K562 (cell line): ENCODE data around the gene NCOR2. TPM values are rescaled to one million over a fixed set of nuclear protein-coding genes. Genes with fewer than 3 reads are reported as not detected.

Experiments
- ATAC-seq: fragments of 200-7000 bp; cut with Tn5 transposase; 3 replicates; pipeline ENCODE4 v1.9.1; 2020; ENCODE audit warnings: moderate library complexity
- BruUV-seq: library from RNA; stranded (reverse); fragments of 400-500 nt; replicated peaks from 2 replicates; lab custom pipeline; 2021; lab: Mats Ljungman, UMichigan
- CTCF ChIA-PET: fragments of 300-600 bp; formaldehyde crosslinking; extraction: SDS; loops from one replicate; lab custom pipeline; 2021; ENCODE audit warnings: low intra/inter-chr PET ratio; lab: Yijun Ruan, JAX
- POLR2A ChIA-PET: fragments of 300-600, 350-650 bp; sonication (Branson Sonifier 250); formaldehyde crosslinking; extraction: SDS; loops from one replicate; lab custom pipeline; 2021; ENCODE audit warnings: antibody characterized with exemption, inconsistent platforms; lab: Yijun Ruan, JAX
- DNase-seq, 4 experiments: peaks; one replicate each; pipeline versions ENCODE4 v3.0.0 to v3.0.0-alpha.2; 2011 to 2018; ENCODE audit warnings: low spot score in 3 of 4, mixed read lengths in 3 of 4; ENCODE audit errors: extremely low read depth in 1 of 4
- FAIRE-seq: peaks from 2 replicates; lab custom pipeline; 2011; peaks lifted over from hg19 to GRCh38; lab: Jason Lieb, UNC
- H2AFZ ChIP-seq: 2 replicates; pipeline ENCODE4 v1.6.0; 2011; ENCODE audit warnings: low read depth, low read length, control low read depth, inconsistent platforms
- H3K27ac ChIP-seq: fragments of 200-600 bp; 3 replicates; pipeline ENCODE4 v1.8.0; 2011; ENCODE audit warnings: low read depth, mild to moderate bottlenecking, control low read depth, inconsistent platforms, low read length, moderate library complexity, mixed read lengths; ENCODE audit errors: extremely low read depth
- H3K27me3 ChIP-seq, 2 experiments: fragments of 300-600 bp in 1 of 2; 2 replicates in 1 of 2; 3 replicates in 1 of 2; pipeline versions ENCODE4 v1.6.0 to v1.8.0; 2011; ENCODE audit warnings: inconsistent platforms in 2 of 2, low read length in 2 of 2, mild to moderate bottlenecking in 1 of 2, mixed read lengths in 1 of 2, moderate library complexity in 1 of 2; ENCODE audit not compliant: control insufficient read depth in 2 of 2, insufficient read depth in 2 of 2
- H3K36me3 ChIP-seq: fragments of 300-600 bp; 3 replicates; pipeline ENCODE4 v1.8.0; 2011; ENCODE audit warnings: mild to moderate bottlenecking, low read length, inconsistent platforms; ENCODE audit not compliant: control insufficient read depth, insufficient read depth
- H3K4me1 ChIP-seq, 2 experiments: fragments of 200-600 bp in 1 of 2; replicated peaks in 1 of 2; 2 replicates in 1 of 2; 3 replicates in 1 of 2; pipeline versions ENCODE4 v1.5.1 to v1.8.0; 2011; ENCODE audit warnings: inconsistent platforms in 2 of 2, low read length in 2 of 2, mild to moderate bottlenecking in 1 of 2, mixed read lengths in 1 of 2, moderate library complexity in 1 of 2; ENCODE audit not compliant: control insufficient read depth in 2 of 2, insufficient read depth in 2 of 2
- H3K4me2 ChIP-seq: 2 replicates; pipeline ENCODE4 v1.6.1; 2011; ENCODE audit warnings: low read length, control low read depth, inconsistent platforms, mixed read lengths; ENCODE audit not compliant: insufficient read depth
- H3K4me3 ChIP-seq: fragments of 200-600 bp; sonication (generic), shearing (Covaris generic); 2 replicates; pipeline ENCODE4 v1.5.1; 2016; ENCODE audit warnings: control low read depth, inconsistent platforms
- H3K79me2 ChIP-seq: fragments of 200-600 bp; 3 replicates; pipeline ENCODE4 v1.8.0; 2011; ENCODE audit warnings: low read length, inconsistent platforms; ENCODE audit not compliant: control insufficient read depth, insufficient read depth
- H3K9ac ChIP-seq, 2 experiments: 2 replicates each; pipeline versions ENCODE4 v1.6.0 to v1.6.1; 2011; ENCODE audit warnings: low read depth in 2 of 2, low read length in 2 of 2, control low read depth in 1 of 2, inconsistent platforms in 1 of 2, mild to moderate bottlenecking in 1 of 2, mixed read lengths in 1 of 2; ENCODE audit not compliant: insufficient read depth in 1 of 2
- H3K9me1 ChIP-seq: one replicate; pipeline ENCODE4 v1.6.0; 2011; ENCODE audit warnings: inconsistent platforms, mild to moderate bottlenecking, low read length, moderate library complexity; ENCODE audit not compliant: control insufficient read depth, insufficient read depth
- H3K9me3 ChIP-seq: replicated peaks from 2 replicates; pipeline ENCODE4 v1.5.1; 2011; ENCODE audit warnings: low read depth, low read length, inconsistent platforms; ENCODE audit not compliant: control insufficient read depth, insufficient read depth
- H4K20me1 ChIP-seq: replicated peaks from 2 replicates; pipeline ENCODE4 v1.6.1; 2011; ENCODE audit warnings: low read length, inconsistent platforms, mixed read lengths; ENCODE audit not compliant: control insufficient read depth, insufficient read depth
- ETS2 ChIP-seq: IDR thresholded peaks from 2 replicates; pipeline ENCODE4 v1.6.1; 2016; ENCODE audit warnings: borderline replicate concordance, missing genetic modification characterization, mild to moderate bottlenecking, moderate library complexity, missing compliant biosample characterization; ENCODE audit not compliant: poor library complexity, severe bottlenecking
- JUN ChIP-seq, 2 experiments: sonication (generic) in 1 of 2; formaldehyde crosslinking in 1 of 2; IDR thresholded peaks; 2 replicates each; pipeline versions ENCODE4 v1.6.1 to v1.8.0; 2012 to 2022; ENCODE audit warnings: borderline replicate concordance in 2 of 2, mild to moderate bottlenecking in 2 of 2, improper control_type of control experiment in 1 of 2, low read depth in 1 of 2, low read length in 1 of 2, missing genetic modification reagents in 1 of 2
- LEF1 ChIP-seq: fragments of 450-650 bp; IDR thresholded peaks from 2 replicates; pipeline ENCODE4 v1.6.1; 2016; ENCODE audit warnings: mild to moderate bottlenecking
- MCM7 ChIP-seq, 2 experiments: fragments of 450-650 bp; IDR thresholded peaks; 2 replicates each; pipeline ENCODE4 v1.6.1; 2016 to 2018
- SMARCA5 ChIP-seq: fragments of 450-650 bp; IDR thresholded peaks from 2 replicates; pipeline ENCODE4 v1.6.1; 2016
- SOX6 ChIP-seq: fragments of 450-650 bp; IDR thresholded peaks from 2 replicates; pipeline ENCODE4 v1.6.1; 2014; ENCODE audit warnings: mild to moderate bottlenecking
- SRSF7 ChIP-seq: fragments of 200-400 bp; formaldehyde crosslinking; optimal IDR thresholded peaks from 2 replicates; pipeline ENCODE3; 2017; ENCODE audit warnings: mild to moderate bottlenecking, low read depth, low read length
- ZNF324 ChIP-seq: fragments of 250-450 bp; sonication (Bioruptor Pico); IDR thresholded peaks from 2 replicates; pipeline ENCODE4 v1.4.0; 2020; ENCODE audit warnings: mild to moderate bottlenecking
- ZNF583 ChIP-seq: fragments of 250-450 bp; sonication (Bioruptor Pico); IDR thresholded peaks from 2 replicates; pipeline ENCODE4 v1.4.0; 2020
- WGBS: fragments of 100-300 bp; shearing (Covaris generic); methylation state at CpG from one replicate; pipeline ENCODE4 v1.1.6; 2016; ENCODE audit warnings: low coverage, mixed read lengths; ENCODE audit not compliant: insufficient coverage; ENCODE audit errors: missing lambda C conversion rate; 5-methylcytosine and 5-hydroxymethylcytosine counted together
- in situ Hi-C: fragments of 300-500 bp; cut with MboI; formaldehyde crosslinking; loops from 4 replicates; pipeline ENCODE4 v1.15.0; 2018; ENCODE audit warnings: inconsistent platforms, mixed read lengths
- intact Hi-C: fragments of 100-400 bp; cut with micrococcal nuclease; formaldehyde crosslinking; loops from 2 replicates; pipeline ENCODE4 v1.14.2; 2022
- polyA plus RNA-seq, 8 experiments: library from polyadenylated mRNA; depleted of rRNA in 4 of 8; stranded (reverse) in 5 of 8; unstranded in 3 of 8; fragments of >200 nt; fragmentation: Nextera tagmentation in 2 of 8; fragmentation: Illumina TruSeq in 1 of 8; extraction: Ambion mirVana in 2 of 8; extraction: Trizol in 1 of 8; gene quantifications; 2 replicates each; pipeline versions ENCODE4 v1.2.1 to v1.2.3, GENCODE V29; 2011 to 2014; ENCODE audit warnings: inconsistent platforms in 1 of 8, missing spikeins in 1 of 8
- total RNA-seq, 7 experiments: library from RNA; depleted of rRNA in 6 of 7; stranded (reverse); fragments of >200 nt in 6 of 7; fragmentation: Illumina TruSeq in 2 of 7; extraction: Trizol in 2 of 7; gene quantifications; 2 replicates each; pipeline versions ENCODE4 v1.2.1 to v1.2.3, GENCODE V29; 2011 to 2021; ENCODE audit warnings: low replicate concordance in 1 of 7
- TF ChIP-seq, protein P1 (sequence below): fragments of 450-650 bp; IDR thresholded peaks from 2 replicates; pipeline ENCODE4 v1.6.1; 2014; ENCODE audit warnings: low read depth, mild to moderate bottlenecking, moderate library complexity, borderline replicate concordance

The NCOR2 gene
- total and polyA plus RNA-seq, 9 of the 15 experiments (the other 6 are each of a cell fraction or from before 2014, with no cell fraction given) = 0.18 to 126 (median 8.4) TPM

DNA sequence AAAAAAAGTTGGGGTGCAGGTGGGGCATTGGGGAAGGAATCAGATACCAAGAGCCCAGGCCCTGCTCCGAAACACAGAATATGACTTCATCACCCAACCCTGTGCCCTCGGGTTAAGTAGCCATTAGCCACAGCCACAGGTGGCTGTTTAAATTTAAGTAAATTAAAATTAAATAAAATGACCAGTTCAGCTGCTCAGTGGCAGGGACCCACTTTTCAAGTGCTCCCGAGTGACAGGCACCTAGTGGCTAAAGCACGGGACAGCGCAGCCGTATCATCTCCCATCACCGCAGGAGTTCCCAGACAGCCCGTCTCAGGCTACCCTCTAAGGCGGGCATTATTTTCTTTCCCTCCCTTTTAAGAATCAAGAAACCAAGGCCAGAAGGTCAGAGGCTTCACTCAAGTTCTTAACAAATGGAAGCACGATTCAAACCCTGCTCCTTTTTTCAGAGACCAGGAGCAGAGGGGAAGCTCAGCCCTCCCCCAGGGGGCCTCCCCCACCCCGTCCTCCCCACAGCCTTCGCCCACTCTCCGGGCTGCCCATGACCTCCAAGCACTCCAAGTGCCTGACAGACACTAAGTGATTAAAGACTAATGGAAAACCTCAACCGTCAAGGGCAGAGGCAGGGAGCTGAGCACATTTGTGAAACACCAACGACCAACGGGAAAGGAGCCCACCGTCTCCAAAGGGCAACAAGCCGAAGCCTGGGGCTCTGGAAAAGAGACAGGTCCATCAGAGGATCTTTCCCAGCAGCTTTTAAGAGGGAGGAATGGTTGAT lies 5.2 kb downstream of the NCOR2 start:
- H2AFZ ChIP-seq = no peak overlapping the region
- in situ Hi-C loops (no loop called here), intact Hi-C loops (no loop called here)
- H3K4me3 ChIP-seq = no peak overlapping the region
- ChIA-PET CTCF (no interaction called here), POLR2A (interaction anchor here (0.7 to 3.1 kb wide), 3 partner anchors 10 to 105 kb away, joined by 3 to 15 read pairs (median 4); no protein-coding TSS in a partner anchor)
- no peak overlapping the region for H3K27ac ChIP-seq
- DNase-seq (no peak), FAIRE-seq (no peak), ATAC-seq (no peak)
- peaks cover 13% of the 10 kb centered on the region; the same call in 1 of the 3 replicates for H3K36me3 ChIP-seq
- no peak overlapping the region for H3K4me2 ChIP-seq
- no peaks in the 10 kb centered on the region for H3K27me3 ChIP-seq
- BruUV-seq = no TSS peak
- no peaks in the 10 kb centered on the region for H3K9me1 ChIP-seq
- H3K79me2 ChIP-seq = peaks cover 98% of the 10 kb centered on the region
- WGBS = 72% methylated on average over 15 of the region's 18 CpGs
- peak overlapping the region in 1 of 2 experiments; percentile 36; a peak in 1 of 4 replicates for H3K9ac ChIP-seq
- TF ChIP-seq SMARCA5 (no peak), JUN (IDR thresholded peaks at IDR 0.05; ENCODE audit: borderline replicate concordance, low read depth, low read length) (no peak), JUN (CRISPR knock-in tag; IDR thresholded peaks at IDR 0.05; ENCODE audit: borderline replicate concordance) (no peak), ZNF324 (CRISPR knock-in tag) (no peak), ETS2 (tag) (no peak), SOX6 (no peak), LEF1 (no peak), ZNF583 (CRISPR knock-in tag) (no peak), SRSF7 (no peak), MCM7 (IDR thresholded peaks at IDR 0.05) (no peak)
- TF ChIP-seq, protein P1, sequence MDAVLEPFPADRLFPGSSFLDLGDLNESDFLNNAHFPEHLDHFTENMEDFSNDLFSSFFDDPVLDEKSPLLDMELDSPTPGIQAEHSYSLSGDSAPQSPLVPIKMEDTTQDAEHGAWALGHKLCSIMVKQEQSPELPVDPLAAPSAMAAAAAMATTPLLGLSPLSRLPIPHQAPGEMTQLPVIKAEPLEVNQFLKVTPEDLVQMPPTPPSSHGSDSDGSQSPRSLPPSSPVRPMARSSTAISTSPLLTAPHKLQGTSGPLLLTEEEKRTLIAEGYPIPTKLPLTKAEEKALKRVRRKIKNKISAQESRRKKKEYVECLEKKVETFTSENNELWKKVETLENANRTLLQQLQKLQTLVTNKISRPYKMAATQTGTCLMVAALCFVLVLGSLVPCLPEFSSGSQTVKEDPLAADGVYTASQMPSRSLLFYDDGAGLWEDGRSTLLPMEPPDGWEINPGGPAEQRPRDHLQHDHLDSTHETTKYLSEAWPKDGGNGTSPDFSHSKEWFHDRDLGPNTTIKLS = no peak
- H3K9me3 ChIP-seq = no peaks in the 10 kb centered on the region
- peaks cover 11 to 54% of the 10 kb centered on the region in 2 experiments for H3K4me1 ChIP-seq
- peaks cover 61% of the 10 kb centered on the region for H4K20me1 ChIP-seq
